PC-9 (cell line): ENCODE measurements around the gene CDH12. TPM values are rescaled to one million over a fixed set of nuclear protein-coding genes. Genes with fewer than 3 reads are reported as not detected.
A peak's percentile ranks its signal among the peaks of the same experiment; 100 is the strongest.

Experiments used
- BruUV-seq: library from RNA; stranded (reverse); fragments of 400-500 nt; replicated peaks from 2 replicates; lab custom pipeline; 2021; lab: Mats Ljungman, UMichigan
- CTCF ChIA-PET: fragments of 300-600 bp; sonication (Branson Sonifier 250); formaldehyde crosslinking; loops from one replicate; lab custom pipeline; 2022; ENCODE audit warnings: antibody characterized with exemption; lab: Charles Lee
- POLR2A ChIA-PET: fragments of 300-600 bp; sonication (Branson Sonifier 250); formaldehyde crosslinking; loops from one replicate; lab custom pipeline; 2022; ENCODE audit warnings: antibody characterized with exemption; ENCODE audit not compliant: unreplicated experiment; lab: Charles Lee
- DNase-seq, 2 experiments: peaks; one replicate each; pipeline versions ENCODE4 v3.0.0 to v3.0.0-alpha.2; 2015 to 2022; ENCODE audit warnings: mixed read lengths in 1 of 2
- H2AFZ ChIP-seq: fragments of 200-600 bp; sonication (generic); 2 replicates; pipeline ENCODE4 v1.8.1; 2017; ENCODE audit warnings: antibody characterized with exemption
- H3F3A ChIP-seq: fragments of 200-600 bp; sonication (generic); 2 replicates; pipeline ENCODE4 v1.8.1; 2017; ENCODE audit warnings: antibody characterized with exemption, mild to moderate bottlenecking, low read depth; ENCODE audit not compliant: insufficient read depth
- H3K27ac ChIP-seq: fragments of 200-600 bp; sonication (generic); 2 replicates; pipeline ENCODE4 v1.6.1; 2016; ENCODE audit warnings: mixed run types
- H3K27me3 ChIP-seq: fragments of 200-600 bp; sonication (generic); 2 replicates; pipeline ENCODE4 v1.6.1; 2016; ENCODE audit warnings: low read depth, mixed run types; ENCODE audit not compliant: insufficient read depth
- H3K36me3 ChIP-seq: fragments of 200-600 bp; sonication (generic); 2 replicates; pipeline ENCODE4 v1.6.1; 2016; ENCODE audit warnings: low read depth, mixed run types
- H3K4me1 ChIP-seq: fragments of 200-600 bp; sonication (generic); replicated peaks from 2 replicates; pipeline ENCODE4 v1.6.1; 2016; ENCODE audit warnings: mixed run types; ENCODE audit not compliant: insufficient read depth
- H3K4me2 ChIP-seq: fragments of 200-600 bp; sonication (generic); 2 replicates; pipeline ENCODE4 v1.6.1; 2017; ENCODE audit warnings: mixed run types
- H3K4me3 ChIP-seq: fragments of 200-600 bp; sonication (generic); 2 replicates; pipeline ENCODE4 v1.6.1; 2016; ENCODE audit warnings: mixed run types
- H3K79me2 ChIP-seq: fragments of 200-600 bp; sonication (generic); 2 replicates; pipeline ENCODE4 v1.6.1; 2017; ENCODE audit warnings: low read depth, mixed run types
- H3K9me2 ChIP-seq: fragments of 200-600 bp; sonication (generic); 2 replicates; pipeline ENCODE4 v1.8.1; 2017; ENCODE audit warnings: mild to moderate bottlenecking; ENCODE audit not compliant: insufficient read depth
- H3K9me3 ChIP-seq: fragments of 200-600 bp; sonication (generic); 2 replicates; pipeline ENCODE4 v1.8.1; 2016; ENCODE audit warnings: low read depth; ENCODE audit not compliant: insufficient read depth
- H4K20me1 ChIP-seq: fragments of 200-600 bp; sonication (generic); 2 replicates; pipeline ENCODE4 v1.8.1; 2017; ENCODE audit not compliant: insufficient read depth
- EZH2 ChIP-seq: fragments of 200-600 bp; sonication (generic); IDR thresholded peaks from 2 replicates; pipeline ENCODE4 v1.8.0; 2017; ENCODE audit warnings: antibody characterized with exemption, low read depth
- intact Hi-C: fragments of 100-400 bp; cut with micrococcal nuclease; formaldehyde crosslinking; loops from one replicate; pipeline ENCODE4 v1.10.0; 2022; ENCODE audit not compliant: unreplicated experiment
- total RNA-seq: library from RNA; stranded (reverse); gene quantifications from 2 replicates; pipeline ENCODE4 v1.2.3, GENCODE V29; 2021
- TF ChIP-seq, protein P1 (sequence below): fragments of 200-600 bp; sonication (generic); conservative IDR thresholded peaks from 2 replicates; pipeline ENCODE4 v1.6.1; 2017; ENCODE audit warnings: mixed run types, antibody characterized with exemption, mild to moderate bottlenecking, moderate library complexity

Gene CDH12
- total RNA-seq, 1 experiment from 2014 or later: not detected

DNA sequence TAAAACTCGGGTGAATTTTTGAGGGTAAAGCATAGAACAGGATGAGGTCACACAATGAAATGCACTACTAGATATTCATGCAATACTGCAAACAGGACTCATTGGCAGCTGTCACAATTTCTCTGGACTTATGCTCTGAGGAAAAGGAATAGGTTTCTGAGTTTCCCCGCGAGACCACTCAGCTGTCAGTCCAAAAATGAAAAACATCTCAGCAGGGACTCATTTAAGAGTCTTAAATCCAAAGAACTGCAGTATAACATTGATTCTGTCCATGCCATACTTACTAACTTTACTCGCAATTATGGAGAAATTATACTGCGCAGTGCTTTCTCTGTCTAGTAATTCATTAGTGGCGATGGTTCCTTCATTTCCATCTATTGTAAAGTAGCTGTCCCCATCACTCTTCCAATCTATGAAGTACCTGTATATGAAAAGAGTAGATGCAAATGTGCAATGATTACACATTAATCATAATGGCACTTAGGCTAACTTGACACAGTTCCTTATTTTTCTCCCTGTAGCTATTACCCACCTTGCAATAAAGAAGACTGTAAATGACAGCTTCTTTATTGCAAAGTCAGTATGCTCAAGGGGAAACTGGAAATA, 1070.0 kb downstream of the CDH12 start:
- DNase-seq: no peak
- H3K79me2 ChIP-seq: no peaks in the 10 kb centered on the region
- H2AFZ ChIP-seq: no peak overlapping the region
- H3K4me1 ChIP-seq: no peaks in the 10 kb centered on the region
- no peaks in the 10 kb centered on the region for H3K27me3 ChIP-seq
- H3K9me2 ChIP-seq: no peaks in the 10 kb centered on the region; the same call in 1 of the 2 replicates
- TF ChIP-seq, protein P1, sequence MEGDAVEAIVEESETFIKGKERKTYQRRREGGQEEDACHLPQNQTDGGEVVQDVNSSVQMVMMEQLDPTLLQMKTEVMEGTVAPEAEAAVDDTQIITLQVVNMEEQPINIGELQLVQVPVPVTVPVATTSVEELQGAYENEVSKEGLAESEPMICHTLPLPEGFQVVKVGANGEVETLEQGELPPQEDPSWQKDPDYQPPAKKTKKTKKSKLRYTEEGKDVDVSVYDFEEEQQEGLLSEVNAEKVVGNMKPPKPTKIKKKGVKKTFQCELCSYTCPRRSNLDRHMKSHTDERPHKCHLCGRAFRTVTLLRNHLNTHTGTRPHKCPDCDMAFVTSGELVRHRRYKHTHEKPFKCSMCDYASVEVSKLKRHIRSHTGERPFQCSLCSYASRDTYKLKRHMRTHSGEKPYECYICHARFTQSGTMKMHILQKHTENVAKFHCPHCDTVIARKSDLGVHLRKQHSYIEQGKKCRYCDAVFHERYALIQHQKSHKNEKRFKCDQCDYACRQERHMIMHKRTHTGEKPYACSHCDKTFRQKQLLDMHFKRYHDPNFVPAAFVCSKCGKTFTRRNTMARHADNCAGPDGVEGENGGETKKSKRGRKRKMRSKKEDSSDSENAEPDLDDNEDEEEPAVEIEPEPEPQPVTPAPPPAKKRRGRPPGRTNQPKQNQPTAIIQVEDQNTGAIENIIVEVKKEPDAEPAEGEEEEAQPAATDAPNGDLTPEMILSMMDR: no peak
- TF ChIP-seq EZH2: no peak
- intact Hi-C loops: no loop called here
- ChIA-PET POLR2A (no interaction called here), CTCF (no interaction called here)
- H4K20me1 ChIP-seq: no peaks in the 10 kb centered on the region
- H3K27ac ChIP-seq: no peak overlapping the region
- H3K4me2 ChIP-seq: no peak overlapping the region
- H3K4me3 ChIP-seq: no peak overlapping the region
- BruUV-seq: no TSS peak
- H3K9me3 ChIP-seq: no peaks in the 10 kb centered on the region
- no peaks in the 10 kb centered on the region for H3K36me3 ChIP-seq
- H3F3A ChIP-seq: no peaks in the 10 kb centered on the region

DNA sequence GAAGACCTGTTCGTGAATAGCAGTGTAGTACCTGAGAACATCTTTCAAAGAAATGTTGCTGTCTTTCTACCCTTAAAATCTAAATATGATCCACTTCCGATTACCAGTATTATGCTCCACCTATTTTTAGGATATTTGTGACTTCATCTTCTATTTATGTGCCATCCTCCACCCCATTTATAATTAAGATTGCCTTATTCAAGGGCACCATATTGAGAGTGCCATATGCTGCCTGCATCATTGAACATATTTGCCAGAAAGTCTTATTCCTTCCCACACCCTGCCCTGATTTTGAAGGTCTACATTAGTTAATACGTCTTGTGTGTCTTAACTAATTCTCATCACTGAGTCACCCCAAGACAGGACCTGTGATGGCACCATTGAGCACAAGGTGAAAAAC, 1076.7 kb downstream of the CDH12 start:
- no peaks in the 10 kb centered on the region for H3K36me3 ChIP-seq
- H3K79me2 ChIP-seq: no peaks in the 10 kb centered on the region
- no TSS peak for BruUV-seq
- H3K4me3 ChIP-seq: no peak overlapping the region
- H3K27ac ChIP-seq: no peak overlapping the region
- no peaks in the 10 kb centered on the region for H3F3A ChIP-seq
- TF ChIP-seq, protein P1: no peak
- TF ChIP-seq EZH2: no peak
- no peaks in the 10 kb centered on the region for H3K9me3 ChIP-seq
- no peaks in the 10 kb centered on the region for H3K27me3 ChIP-seq
- H4K20me1 ChIP-seq: no peaks in the 10 kb centered on the region
- intact Hi-C loops: no loop called here
- no peaks in the 10 kb centered on the region for H3K4me1 ChIP-seq
- no peaks in the 10 kb centered on the region for H3K9me2 ChIP-seq
- no peak overlapping the region for H3K4me2 ChIP-seq
- ChIA-PET POLR2A (no interaction called here), CTCF (no interaction called here)
- DNase-seq: no peak
- no peak overlapping the region for H2AFZ ChIP-seq

DNA sequence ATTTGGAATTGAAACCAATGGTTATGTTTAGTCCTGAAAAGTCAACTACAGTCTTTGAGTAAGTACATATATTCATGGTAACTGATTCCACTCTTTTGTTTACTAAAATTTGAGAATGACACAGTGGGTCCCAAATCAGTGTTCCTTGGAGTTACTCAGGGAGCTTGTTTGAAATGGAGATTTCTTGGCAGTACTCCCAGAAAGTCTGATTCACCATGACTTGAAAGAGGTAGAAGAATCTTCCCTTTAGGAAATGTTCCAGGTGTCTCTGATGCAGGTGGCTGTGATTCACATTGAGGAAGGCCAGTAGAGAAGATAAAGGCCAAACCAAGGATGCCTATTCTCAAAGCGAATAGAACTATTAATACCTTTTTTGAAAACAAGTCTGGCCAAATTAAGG, 1078.3 kb downstream of the CDH12 start:
- no peaks in the 10 kb centered on the region for H3F3A ChIP-seq
- no peak overlapping the region for H3K27ac ChIP-seq
- no peaks in the 10 kb centered on the region for H3K4me1 ChIP-seq
- TF ChIP-seq EZH2: no peak
- TF ChIP-seq, protein P1: no peak
- H3K9me2 ChIP-seq: no peaks in the 10 kb centered on the region
- H3K4me3 ChIP-seq: no peak overlapping the region
- no peak overlapping the region for H3K4me2 ChIP-seq
- ChIA-PET CTCF (no interaction called here), POLR2A (interaction anchor here (0.7 kb wide), 2 partner anchors 77 to 1532 kb away, joined by 3 read pairs; no protein-coding TSS in a partner anchor)
- H3K36me3 ChIP-seq: no peaks in the 10 kb centered on the region
- no TSS peak for BruUV-seq
- H3K27me3 ChIP-seq: no peaks in the 10 kb centered on the region
- H2AFZ ChIP-seq: no peak overlapping the region
- peak; percentile 62 to 67 for DNase-seq
- H4K20me1 ChIP-seq: no peaks in the 10 kb centered on the region
- H3K9me3 ChIP-seq: no peaks in the 10 kb centered on the region
- no peaks in the 10 kb centered on the region for H3K79me2 ChIP-seq
- intact Hi-C loops: loop anchor here (2.0 kb wide), 1 partner anchor 16 kb away; no protein-coding TSS in a partner anchor
